HepG2 (cell line): ENCODE data around the gene NKAIN2.

Experiments used
- BRD4 ChIP-seq: sonication (generic); formaldehyde crosslinking; IDR thresholded peaks from 2 replicates; pipeline ENCODE4 v1.4.0; 2020; ENCODE audit warnings: missing genetic modification reagents
- NCOA1 ChIP-seq: sonication (generic); formaldehyde crosslinking; IDR thresholded peaks from 2 replicates; pipeline ENCODE4 v1.9.0; 2021; ENCODE audit warnings: missing genetic modification reagents
- SOX6 ChIP-seq, 2 experiments: fragments of 450-650 bp in 1 of 2; sonication (generic) in 1 of 2; formaldehyde crosslinking in 1 of 2; IDR thresholded peaks; 2 replicates each; pipeline versions ENCODE4 v1.4.0 to v1.6.1; 2017 to 2020; ENCODE audit warnings: antibody characterized with exemption in 1 of 2, mild to moderate bottlenecking in 1 of 2, missing genetic modification reagents in 1 of 2
- SP5 ChIP-seq: IDR thresholded peaks from 2 replicates; pipeline ENCODE4 v1.6.1; 2016; ENCODE audit warnings: low read depth, borderline replicate concordance
- ZFP36 ChIP-seq: fragments of 150-350 bp; IDR thresholded peaks from 2 replicates; pipeline ENCODE4 v1.6.1; 2018; ENCODE audit warnings: borderline replicate concordance, low read length, low read depth; ENCODE audit not compliant: partially characterized antibody
- ZNF567 ChIP-seq: sonication (generic); formaldehyde crosslinking; IDR thresholded peaks from 2 replicates; pipeline ENCODE4 v1.8.1; 2023; ENCODE audit warnings: mild to moderate bottlenecking, missing genetic modification reagents, borderline replicate concordance
- ZNF724P ChIP-seq: sonication (generic); formaldehyde crosslinking; IDR thresholded peaks from 2 replicates; pipeline ENCODE4 v1.8.0; 2022; ENCODE audit warnings: missing genetic modification reagents, borderline replicate concordance
- TF ChIP-seq, protein P1 (sequence below): sonication (generic); formaldehyde crosslinking; IDR thresholded peaks from 2 replicates; pipeline ENCODE4 v1.4.0; 2020; ENCODE audit warnings: missing genetic modification reagents
- TF ChIP-seq, protein P2 (sequence below): sonication (generic); formaldehyde crosslinking; IDR thresholded peaks from 2 replicates; pipeline ENCODE4 v1.4.0; 2020; ENCODE audit warnings: missing genetic modification reagents

DNA sequence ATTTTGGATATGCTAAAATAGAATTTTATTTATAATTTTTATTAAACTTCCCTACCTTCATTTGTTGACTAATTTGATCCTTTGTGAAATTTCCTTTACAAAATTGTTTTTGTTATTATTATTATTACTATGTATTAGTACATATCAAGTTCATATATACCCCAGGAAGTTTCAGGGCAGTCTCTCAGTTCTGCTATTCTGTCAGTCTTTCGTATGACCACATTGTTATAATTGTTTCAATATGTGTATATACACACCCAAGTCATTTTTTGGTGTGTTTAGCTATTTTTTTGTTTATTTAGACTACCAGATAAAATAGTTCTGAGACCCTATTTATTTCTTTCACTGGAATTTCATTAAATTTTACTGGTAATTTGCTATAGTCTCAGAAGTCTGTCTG, 72.1 kb downstream of the NKAIN2 start:
- TF ChIP-seq, protein P1, sequence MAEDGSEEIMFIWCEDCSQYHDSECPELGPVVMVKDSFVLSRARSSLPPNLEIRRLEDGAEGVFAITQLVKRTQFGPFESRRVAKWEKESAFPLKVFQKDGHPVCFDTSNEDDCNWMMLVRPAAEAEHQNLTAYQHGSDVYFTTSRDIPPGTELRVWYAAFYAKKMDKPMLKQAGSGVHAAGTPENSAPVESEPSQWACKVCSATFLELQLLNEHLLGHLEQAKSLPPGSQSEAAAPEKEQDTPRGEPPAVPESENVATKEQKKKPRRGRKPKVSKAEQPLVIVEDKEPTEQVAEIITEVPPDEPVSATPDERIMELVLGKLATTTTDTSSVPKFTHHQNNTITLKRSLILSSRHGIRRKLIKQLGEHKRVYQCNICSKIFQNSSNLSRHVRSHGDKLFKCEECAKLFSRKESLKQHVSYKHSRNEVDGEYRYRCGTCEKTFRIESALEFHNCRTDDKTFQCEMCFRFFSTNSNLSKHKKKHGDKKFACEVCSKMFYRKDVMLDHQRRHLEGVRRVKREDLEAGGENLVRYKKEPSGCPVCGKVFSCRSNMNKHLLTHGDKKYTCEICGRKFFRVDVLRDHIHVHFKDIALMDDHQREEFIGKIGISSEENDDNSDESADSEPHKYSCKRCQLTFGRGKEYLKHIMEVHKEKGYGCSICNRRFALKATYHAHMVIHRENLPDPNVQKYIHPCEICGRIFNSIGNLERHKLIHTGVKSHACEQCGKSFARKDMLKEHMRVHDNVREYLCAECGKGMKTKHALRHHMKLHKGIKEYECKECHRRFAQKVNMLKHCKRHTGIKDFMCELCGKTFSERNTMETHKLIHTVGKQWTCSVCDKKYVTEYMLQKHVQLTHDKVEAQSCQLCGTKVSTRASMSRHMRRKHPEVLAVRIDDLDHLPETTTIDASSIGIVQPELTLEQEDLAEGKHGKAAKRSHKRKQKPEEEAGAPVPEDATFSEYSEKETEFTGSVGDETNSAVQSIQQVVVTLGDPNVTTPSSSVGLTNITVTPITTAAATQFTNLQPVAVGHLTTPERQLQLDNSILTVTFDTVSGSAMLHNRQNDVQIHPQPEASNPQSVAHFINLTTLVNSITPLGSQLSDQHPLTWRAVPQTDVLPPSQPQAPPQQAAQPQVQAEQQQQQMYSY (CRISPR knock-in tag): no peak
- TF ChIP-seq ZNF567 (CRISPR knock-in tag) (no peak), NCOA1 (CRISPR knock-in tag) (no peak), SP5 (CRISPR knock-in tag) (no peak), ZFP36 (no peak), BRD4 (no peak), ZNF724P (CRISPR knock-in tag) (no peak), SOX6 (IDR thresholded peaks at IDR 0.05) (no peak), SOX6 (CRISPR knock-in tag; IDR thresholded peaks at IDR 0.05) (no peak)
- TF ChIP-seq, protein P2, sequence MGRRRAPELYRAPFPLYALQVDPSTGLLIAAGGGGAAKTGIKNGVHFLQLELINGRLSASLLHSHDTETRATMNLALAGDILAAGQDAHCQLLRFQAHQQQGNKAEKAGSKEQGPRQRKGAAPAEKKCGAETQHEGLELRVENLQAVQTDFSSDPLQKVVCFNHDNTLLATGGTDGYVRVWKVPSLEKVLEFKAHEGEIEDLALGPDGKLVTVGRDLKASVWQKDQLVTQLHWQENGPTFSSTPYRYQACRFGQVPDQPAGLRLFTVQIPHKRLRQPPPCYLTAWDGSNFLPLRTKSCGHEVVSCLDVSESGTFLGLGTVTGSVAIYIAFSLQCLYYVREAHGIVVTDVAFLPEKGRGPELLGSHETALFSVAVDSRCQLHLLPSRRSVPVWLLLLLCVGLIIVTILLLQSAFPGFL: no peak
